ENCODE measurements around the gene CCDC187.

DNA sequence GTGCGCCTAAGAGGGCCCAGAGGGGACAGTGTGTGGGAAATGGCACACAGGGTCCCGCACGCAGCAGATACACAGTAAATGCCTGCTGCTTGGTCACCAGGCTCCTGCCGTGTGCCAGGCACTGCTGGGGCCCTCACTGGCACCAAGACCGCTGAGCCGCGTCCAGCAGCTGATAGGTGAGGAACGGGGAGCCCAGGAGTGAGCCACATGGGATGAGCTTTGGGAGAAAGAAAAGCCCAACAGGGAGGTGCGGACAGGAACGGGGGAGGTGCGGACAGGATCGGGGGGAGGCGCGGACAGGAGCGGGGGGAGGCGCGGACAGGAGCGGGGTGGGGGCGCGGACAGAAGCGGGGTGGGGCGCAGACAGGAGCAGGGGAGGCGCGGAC is 40.0 kb upstream of the CCDC187 start:
- no peak for TF ChIP-seq TAF1 (IDR thresholded peaks at IDR 0.05; ENCODE audit: low read depth)
- no peak for TF ChIP-seq SMC3 (conservative IDR thresholded peaks at IDR 0.05; ENCODE audit: poor library complexity)
- TF ChIP-seq EZH2 (IDR thresholded peaks at IDR 0.05; ENCODE audit: borderline replicate concordance, insufficient read depth, low read length, poor library complexity, severe bottlenecking), result no peak
- no peak for TF ChIP-seq EP300 (conservative IDR thresholded peaks at IDR 0.05; ENCODE audit: poor library complexity, severe bottlenecking)
- TF ChIP-seq CTCF (IDR thresholded peaks at IDR 0.05; ENCODE audit: poor library complexity, severe bottlenecking), result no peak
- no peak for TF ChIP-seq RAD21 (conservative IDR thresholded peaks at IDR 0.05)
- no peak for TF ChIP-seq POLR2AphosphoS5 (IDR thresholded peaks at IDR 0.05)

Measured in neural cell (in vitro differentiated cells).